ENCODE data around the gene MRPS27.

MRPS27 gene

DNA sequence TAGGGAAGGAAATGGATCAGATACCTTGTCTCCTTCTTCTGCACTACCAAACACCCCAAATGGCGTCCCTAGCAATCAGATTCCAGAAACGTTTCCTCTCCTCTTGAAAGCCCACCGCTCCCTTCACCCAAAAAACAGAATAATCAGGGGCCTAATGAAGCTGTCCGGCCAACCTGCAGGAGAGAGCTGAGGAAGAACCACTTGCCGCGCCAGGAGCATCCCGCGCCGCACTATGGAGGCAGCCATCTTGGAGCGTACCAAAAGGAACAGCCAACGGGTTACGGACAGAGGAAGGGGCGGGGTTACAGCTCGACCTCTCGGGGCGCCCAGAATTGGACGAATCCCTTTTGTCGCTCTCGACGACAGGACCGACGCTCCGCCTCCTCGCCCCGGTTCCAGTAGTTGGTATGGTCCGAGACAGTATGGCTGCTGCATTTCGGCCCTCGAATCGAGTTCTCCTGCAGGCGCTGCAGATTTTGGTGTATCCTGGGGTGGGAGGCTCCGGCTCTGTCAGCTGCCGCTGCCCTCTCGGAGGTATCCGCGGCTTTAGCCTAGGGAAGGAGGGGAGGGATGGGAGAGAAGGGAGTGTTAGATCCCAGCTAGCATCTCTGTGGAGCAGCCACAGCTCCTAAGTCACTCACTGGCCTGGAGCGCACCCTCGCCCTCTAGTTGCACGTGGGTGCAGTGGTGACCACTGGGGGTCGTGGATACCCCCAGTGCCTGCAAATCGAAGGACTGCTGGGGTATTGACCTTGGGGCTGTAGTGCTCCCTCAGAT, at the start of gene MRPS27, which contains the start of gene PTCD2:
Gene MRPS27, minus strand, starts transcription at position 265 of the 777 bp plus-strand sequence. Its CDS starts 19 bp downstream, at position 246.
Gene PTCD2, plus strand, starts transcription at position 398 of the 777 bp plus-strand sequence. Its CDS starts 10 bp downstream, at position 408.
- FAIRE-seq = peak; percentile 74

DNA sequence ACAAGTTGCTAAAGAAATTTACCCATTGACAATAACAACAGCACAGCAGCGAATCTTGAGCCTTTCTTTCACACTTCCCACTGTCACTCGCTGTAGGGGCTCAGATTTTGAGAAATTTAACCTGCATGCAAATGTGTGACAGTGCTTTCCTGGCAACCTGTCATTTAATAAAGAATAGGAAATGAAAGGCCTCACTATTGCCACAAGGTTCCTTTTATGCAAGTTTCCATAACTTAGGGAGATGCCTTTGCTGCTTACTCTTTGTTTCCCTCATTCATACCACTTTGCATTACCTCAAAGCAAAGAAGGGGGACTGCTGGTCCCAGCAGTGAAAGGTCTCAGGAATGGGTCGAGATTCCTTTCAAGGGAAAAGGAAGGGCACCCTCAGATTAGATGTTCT, 49.7 kb upstream of the MRPS27 start:
- no peak for FAIRE-seq

DNA sequence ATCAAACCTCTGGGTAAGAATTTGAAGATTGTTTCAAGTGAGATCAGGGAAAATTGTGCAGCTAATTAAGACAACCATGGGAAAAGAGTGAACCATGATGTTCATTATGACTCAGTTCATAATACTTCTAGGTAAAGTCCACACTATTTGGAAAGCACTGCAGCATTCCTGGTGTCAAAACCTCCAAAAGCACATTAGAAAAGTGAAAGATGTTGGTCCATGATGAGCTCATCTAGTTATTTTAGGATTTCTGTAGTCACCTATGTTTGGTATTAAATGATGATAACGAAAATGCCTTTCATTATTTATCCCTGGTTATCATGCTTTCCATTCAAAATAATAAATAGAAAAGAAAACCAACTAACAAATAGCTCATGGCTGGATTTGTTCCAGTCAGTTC, 49.3 kb upstream of the MRPS27 start:
- FAIRE-seq = no peak

DNA sequence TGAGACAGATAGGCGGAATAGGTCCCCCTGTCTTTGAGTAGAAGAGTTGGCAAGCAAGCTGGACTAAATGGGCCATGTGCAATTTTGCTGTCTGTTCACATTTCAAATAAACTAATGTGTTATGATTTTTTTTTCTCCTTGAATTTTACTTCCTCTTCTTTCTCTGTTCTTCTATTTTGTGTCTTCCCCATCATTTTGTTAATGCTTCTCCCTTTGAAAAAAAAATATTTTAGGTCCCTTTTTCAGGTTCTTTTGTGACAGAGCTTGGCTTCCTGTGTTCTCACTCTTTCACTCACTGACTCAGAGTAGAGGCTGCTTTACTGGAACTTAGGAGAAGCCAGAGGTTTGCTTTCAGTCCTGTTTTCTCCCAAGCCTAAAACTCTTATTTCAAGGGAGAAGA, 48.2 kb upstream of the MRPS27 start:
- FAIRE-seq = no peak

DNA sequence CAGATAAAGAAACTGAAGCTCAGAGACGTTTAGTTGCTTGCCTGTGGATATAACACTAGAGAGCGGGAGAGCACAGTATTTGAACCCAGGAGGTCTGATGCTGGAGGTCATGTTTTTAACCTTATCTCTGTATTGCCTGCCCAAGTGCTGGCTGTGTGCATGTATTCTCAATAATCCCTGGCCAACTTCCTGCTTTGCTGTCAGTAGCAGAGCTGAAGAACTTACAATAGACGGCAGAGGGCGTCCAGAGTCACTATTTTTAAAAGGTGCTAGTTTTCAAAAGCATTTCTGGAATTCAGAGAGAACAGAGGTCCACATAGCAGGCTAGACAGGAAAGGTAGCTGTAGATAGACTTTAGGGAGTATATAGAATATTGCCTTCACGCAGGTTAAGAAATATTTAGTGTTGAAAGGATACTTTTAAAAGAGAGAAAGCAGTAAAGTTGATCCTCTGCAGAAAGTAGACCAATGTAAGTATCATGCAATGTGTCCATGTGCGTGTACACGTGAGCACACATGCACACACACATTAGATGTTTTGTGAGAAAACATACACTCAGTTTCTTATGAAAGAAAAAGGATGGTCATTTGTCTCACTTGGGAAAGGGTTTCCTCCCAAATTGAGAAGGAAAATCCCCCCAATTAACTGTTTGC, 46.4 kb upstream of the MRPS27 start:
- FAIRE-seq = no peak

DNA sequence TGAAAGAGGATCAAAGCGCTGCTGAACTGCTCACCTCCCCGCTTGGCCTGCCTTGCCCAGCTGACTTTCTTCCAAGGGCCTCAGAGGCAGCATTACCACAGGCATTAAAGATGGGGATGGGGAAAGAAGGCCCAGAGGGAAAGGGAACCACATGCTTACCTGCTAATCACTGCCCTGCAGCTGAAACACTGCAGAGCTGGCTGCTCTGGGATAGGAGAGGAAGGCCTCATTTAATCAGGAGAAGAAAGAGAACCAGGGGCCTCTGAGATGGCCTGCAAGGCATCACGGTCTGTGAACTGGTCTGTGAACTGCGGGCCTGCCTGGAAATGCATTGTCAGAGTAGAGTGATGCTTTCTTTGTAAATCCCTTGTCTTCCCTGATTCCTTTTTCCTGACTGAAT, 44.9 kb upstream of the MRPS27 start:
- FAIRE-seq = no peak

DNA sequence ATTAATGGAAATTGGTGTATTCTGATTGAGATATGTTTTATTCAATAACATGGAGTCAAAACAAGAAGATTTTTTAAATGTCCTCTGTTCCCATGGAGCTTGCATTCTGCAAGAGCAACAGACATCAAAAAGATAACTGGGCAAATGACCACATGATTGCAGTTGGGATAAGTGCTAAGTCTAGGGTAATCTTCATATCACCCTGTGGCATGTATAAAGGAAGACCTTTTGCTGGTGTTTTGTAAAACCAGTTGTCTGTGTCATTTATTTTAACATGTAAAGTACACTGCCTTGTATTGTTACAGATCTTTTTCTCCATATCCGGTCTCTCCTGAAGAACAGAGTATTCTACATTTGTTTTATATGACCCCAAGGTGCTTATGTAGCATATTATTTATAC, 44.1 kb upstream of the MRPS27 start:
- FAIRE-seq = no peak

DNA sequence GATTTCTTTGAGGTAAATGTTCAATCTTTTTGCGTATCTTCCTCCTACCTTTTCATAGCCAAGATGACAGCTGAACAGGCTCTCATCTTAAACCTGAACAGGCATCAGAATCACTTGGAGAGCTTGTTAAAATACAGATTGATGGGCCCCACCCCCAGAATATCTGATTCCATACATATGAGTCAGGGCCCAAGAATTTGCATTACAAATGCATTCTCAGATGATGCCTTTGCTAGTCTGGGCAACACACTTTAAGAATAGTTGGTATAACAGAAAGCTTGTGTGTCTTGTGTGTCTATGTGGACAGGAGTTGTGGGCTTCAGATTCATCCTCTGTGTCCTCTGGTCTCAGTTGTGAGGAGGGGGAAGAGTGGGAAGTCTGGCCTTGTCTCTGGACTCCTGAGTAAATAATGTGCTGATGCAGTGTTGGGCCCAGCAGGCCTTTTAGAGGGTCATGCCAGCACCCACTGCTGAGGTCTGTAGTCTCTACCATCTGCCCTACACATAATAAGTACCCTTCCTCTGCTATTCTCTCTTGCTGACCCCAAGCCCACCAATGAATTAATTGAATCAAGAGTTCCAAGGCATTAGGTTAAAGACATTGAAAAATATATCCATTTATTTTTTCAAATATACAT, 43.2 kb upstream of the MRPS27 start:
- FAIRE-seq = no peak

DNA sequence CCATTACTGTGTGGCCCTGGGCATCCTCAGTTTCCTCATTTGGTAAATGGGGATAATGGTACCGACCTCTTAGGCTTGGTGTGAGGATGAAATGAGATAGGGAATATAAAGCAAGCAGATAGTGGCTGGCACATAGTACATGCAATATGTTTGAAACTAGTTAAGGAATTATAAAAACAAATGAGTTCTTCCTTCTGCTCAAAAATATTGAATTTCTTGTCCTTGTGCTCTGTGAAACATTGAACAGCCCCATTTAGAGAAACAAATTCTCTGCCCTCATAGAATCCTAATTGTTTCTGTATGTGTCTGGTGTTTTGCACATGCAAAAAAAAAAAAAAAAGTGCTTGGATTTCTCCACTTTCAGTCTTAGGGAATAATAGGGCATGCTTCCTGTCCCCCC, 39.8 kb upstream of the MRPS27 start:
- no peak for FAIRE-seq

DNA sequence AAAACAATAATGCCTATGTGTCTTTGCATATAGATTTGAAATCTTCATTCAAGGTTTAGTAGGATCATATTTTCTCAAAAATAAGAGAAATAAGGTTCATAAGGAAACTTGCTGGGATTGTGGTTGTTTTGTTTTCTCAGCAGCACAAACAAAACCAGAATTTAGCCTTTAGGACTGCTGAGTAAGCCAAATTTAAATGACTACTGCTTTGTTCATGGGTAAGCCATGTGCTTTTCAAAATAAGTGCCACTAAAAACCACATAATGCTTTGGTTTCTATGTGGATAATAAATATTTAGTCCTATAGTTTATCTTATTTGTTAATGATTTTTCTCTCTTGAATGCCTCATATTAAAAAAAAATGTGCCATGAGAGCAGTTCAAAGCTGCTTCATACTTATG, 38.9 kb upstream of the MRPS27 start:
- no peak for FAIRE-seq

DNA sequence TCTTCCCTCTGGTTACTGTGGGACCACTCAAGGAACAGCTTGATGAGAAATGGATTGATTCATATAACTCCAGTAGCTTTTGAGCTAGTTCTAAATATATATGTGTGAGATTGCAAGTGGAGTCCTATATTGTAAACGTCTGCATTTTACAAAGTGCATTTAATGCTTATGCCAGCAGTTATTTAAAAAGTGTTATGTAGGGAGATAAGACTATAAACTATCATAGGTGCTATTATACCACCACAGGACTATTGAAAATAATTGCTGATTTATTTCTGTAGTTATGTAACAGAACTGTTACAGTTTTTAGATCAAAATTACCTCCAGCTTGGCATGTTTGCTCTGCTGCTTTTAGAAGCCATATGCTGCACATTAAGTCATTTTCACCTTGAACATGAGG, 36.3 kb upstream of the MRPS27 start:
- no peak for FAIRE-seq

DNA sequence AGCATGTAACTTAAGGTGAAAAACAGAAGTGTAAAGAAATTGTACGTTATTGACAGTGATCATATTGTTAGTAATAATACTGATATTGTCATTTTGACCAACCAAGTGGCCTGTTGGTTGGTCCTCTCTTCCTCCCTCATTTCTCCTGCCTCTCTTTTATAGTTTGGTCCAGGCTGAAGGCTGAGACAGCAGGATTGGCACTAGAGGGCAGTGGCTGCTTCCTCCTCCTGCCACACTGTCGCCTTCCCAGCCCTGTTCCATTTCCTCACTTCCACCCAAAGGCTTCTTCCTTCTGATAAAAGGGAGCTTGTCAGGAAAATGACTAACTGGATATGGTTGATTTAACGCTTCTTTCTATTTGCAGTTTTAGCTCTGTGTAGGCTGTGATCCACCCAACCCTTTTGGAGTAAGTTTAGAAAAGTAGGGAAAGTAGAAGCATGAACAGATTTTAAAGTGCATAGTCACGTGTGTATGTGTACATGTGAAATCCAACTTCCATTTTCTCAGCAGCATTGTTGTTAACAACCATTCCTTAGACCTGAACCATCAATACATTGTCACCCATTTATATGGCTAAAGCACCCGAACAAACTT, 35.8 kb upstream of the MRPS27 start:
- no peak for FAIRE-seq

DNA sequence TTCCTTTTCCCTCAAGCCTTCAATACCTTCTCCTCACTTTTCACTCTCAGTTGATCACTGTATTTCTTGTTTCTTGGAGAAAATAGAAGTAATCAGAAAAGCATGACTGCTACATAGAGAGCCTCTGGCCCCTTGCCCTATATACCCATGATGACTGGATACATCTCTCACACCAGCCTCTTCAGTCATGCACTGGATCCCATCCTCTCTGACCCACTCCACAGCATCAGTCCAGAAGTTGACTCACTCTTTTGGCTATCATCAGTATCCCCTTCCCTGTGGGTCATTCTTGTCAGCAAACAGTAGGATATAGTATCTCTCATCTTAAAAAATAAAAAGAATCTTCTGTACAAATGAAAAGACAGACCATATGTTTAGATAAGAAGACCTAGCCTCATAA, 33.0 kb upstream of the MRPS27 start:
- no peak for FAIRE-seq

DNA sequence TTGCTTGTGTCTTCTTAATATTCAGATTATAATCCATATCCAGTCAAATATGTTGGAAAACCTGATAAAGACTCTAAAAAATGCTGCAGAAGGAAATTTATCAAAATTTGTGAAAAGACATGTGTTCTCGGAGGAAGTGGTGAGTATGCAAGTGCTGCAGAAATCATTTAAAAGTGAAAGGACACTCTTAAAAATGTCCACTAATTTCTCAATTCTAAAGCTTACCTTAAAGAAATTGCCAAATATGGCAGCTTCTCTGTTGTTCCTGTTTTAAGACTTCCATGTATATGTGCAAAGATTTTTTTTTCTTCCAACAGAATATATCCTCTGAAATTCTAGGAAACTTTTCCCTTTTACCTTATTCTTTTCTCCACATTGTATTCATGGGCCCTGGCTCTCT, 32.6 kb upstream of the MRPS27 start:
- FAIRE-seq = no peak

DNA sequence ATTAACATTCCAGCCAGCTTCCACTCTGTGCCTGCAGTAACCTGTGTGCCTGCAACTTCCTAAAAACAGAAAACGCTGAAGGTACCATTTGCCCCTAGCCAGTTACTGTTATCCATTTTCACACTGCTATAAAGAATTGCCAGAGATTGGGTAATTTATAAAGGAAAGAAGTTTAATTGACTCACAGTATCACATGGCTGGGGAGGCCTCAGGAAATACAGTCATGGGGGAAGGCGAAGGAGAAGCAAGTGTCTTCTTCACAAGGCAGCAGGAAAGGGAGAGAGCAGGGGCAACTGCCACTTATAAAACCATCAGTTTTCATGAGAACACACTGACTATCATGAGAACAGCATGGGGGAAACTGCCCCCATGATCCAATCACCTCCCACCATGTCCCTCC, 31.3 kb upstream of the MRPS27 start:
- FAIRE-seq = no peak

DNA sequence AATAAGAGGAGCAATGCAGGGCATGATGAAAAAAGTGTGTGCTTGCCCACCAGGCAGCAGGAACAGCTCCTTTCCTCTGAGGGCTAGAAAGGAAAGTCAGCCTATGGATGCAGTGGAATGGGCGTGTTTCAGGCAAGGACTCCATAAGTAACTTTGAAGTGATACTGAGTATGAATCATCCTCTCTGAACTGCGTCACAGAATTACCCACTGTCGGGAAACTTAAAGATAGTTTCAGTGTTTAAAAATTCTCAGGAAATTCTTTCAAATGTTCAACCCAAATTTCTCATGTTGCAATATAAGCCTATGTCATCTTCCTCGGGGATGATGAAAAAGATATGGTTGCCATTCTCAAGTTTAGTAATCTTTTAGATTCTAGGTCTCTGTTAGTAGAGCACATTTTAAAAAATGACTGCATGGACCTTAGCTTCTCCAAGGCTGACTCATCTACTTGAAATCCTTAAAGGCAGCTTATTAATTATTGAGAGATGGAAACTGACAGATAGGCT, 27.8 kb upstream of the MRPS27 start:
- no peak for FAIRE-seq

DNA sequence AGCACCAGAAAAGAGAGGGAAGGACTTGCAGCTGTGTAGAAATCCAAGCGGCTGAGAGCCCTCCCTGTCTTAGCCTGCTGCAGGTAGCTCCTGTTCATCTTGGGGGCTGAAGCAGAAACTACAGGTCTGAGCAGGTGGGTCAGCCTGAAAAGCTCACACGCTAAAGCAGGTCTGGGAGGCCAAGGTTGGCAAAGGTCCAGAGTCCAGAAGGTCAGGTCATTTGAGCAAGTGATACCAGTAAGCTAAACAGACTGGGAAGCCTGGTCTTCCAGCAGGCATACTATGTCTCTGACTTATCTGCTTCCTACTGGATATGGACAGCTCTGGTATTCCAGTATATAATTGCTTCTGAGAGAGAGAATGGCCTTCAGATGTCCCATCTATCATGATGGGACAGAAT, 26.4 kb upstream of the MRPS27 start:
- no peak for FAIRE-seq

DNA sequence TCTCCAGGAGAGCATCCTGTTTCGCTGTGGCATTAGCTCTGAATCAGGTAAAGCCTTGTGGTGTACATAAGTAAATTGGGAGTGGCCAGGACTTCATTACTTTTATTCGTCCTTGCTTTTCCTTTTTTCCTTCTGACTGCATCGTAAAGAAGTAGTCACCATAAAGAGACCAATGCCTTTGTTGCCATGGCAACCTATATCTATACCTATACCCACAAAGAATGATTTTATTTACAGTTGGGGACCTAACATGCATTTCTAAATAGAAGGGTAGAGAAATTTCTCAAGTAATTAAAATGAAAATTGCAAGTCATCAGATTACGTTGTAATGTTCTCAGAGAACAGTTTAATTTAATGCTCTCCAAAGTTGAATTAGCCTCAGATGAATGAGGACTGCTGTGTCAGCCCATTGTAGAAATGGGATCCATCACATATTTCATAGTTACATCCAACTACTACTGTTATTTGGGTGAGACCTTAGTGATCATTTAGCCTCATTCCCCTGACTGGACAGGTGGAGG, 18.7 kb upstream of the MRPS27 start:
- no peak for FAIRE-seq

DNA sequence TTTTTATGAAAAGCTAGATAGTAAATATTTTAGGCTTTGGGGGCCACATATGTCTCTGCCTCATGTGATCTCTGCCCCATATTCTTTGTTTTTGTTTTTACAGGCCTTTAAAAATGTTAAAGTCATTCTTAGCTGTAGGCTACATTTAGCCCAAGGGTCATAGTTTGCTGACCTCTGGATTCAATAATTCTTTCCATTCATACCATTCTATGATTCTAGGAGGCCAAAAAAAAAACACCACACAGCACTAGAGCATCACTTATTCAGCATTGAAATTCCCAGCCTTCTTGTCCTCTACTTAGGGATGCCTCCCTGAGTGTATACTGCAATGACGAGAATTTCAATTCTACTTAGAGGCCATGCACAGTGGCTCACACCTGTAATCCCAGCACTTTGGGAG, 17.1 kb upstream of the MRPS27 start:
- FAIRE-seq = no peak

DNA sequence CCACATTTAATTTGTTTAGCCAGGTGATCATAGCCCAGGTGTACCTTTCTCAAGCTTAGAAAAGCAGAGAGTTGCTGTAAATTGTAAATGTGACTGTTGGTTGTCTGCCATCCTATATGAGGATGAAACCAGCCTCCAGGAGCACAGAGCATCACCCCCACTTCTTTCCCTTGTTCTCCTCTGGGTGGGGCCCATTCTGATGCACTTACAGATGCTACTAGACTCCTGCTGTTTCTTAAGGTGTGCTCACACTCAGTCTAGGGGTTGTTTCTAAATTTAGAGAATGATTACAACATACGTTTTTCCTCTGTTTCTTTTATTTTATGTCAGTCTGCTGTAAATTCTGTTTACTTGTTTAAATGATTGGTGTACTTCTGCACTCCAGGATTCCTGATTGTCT, 10.7 kb upstream of the MRPS27 start:
- FAIRE-seq = no peak

DNA sequence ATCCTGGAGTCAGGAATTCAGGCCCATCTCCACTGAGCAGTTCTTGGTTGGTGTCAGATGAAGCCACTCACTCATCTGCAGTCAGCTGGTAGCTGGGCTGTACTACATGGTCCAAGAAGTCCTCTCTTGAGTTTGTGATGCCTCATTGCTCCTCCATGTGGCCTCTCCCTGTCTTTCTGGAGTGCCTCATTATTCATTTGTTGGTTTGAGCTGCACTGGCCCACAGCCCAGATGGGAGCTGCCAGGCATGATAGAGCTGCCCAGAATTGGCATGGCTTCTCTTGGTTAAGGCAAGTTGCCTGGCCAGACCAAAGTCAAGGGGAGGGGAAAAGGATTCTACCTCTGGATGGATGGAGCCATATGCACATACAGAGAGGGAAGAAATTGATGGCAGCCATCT, 8.1 kb upstream of the MRPS27 start:
- FAIRE-seq = no peak

DNA sequence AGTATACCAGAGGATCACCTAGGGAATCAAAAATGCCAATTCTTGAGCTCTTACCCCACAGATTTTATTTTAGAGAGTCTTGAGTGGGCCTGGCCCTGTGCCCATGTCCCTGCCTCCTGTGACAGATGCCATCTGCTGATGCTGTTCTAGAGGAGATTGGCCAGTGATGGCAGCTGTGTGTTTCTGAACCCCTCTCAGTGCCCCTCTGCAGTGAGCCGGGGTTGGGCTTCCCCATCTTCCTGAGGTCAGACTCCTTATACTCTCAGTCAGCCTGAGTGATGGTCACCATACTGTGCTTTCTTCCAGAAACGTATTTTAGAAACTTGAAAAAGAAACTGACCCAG, 6.2 kb upstream of the MRPS27 start:
- FAIRE-seq = no peak

DNA sequence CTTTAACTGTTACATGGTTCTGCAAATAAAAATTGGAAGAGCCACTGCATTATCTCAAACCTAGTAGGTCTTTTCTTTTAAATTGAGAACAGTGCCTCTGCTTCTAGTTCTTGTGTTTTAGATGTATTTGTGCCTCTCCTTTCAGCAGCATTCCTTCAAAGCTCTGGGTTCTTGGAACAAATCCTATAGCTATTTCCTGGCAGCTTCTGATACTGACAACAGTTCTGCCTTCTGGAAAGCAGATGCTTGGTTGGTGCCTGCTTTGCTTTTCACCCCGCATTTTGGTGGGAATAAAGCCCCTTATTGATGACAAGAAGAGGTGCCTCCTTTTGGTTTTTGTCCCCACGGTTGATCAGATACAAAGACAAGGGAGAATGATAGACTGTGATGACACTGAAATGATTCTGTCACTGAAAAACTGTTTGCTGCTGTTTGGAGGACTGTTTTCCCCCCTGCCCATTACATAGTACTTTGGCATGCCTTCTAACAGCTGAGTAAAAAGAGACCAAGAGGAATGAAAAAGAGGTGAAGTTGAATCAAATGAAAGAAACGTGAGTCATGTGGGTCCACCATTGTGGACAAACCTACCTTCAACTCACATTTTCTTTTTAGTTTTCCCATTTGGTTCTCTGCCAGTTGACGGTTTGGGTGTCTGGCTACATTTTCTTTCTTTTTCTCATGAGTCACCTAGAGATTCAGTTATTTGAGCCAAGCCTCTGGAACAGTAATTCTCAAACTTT, 5.7 kb upstream of the MRPS27 start:
- no peak for FAIRE-seq
